PC-3 (cell line): Measurements from ENCODE around the gene ARMC7.

Experiments
- CTCF ChIP-seq: fragments of 300-600 bp; sonication (generic); conservative IDR thresholded peaks from 2 replicates; pipeline ENCODE4 v1.5.1; 2017; ENCODE audit warnings: antibody characterized with exemption, low read depth, mild to moderate bottlenecking, low read length
- EZH2phosphoT487 ChIP-seq: fragments of 300-600 bp; sonication (generic); IDR thresholded peaks from 2 replicates; pipeline ENCODE4 v1.6.1; 2018; ENCODE audit warnings: mild to moderate bottlenecking, antibody characterized with exemption, low read length, borderline replicate concordance

GRCh38 chr17:75118307-75118706 is 8.5 kb downstream of the ARMC7 start:
- TF ChIP-seq CTCF (no peak), EZH2phosphoT487 (no peak)
